ENCODE measurements around the gene C6orf136.

Gene C6orf136

DNA sequence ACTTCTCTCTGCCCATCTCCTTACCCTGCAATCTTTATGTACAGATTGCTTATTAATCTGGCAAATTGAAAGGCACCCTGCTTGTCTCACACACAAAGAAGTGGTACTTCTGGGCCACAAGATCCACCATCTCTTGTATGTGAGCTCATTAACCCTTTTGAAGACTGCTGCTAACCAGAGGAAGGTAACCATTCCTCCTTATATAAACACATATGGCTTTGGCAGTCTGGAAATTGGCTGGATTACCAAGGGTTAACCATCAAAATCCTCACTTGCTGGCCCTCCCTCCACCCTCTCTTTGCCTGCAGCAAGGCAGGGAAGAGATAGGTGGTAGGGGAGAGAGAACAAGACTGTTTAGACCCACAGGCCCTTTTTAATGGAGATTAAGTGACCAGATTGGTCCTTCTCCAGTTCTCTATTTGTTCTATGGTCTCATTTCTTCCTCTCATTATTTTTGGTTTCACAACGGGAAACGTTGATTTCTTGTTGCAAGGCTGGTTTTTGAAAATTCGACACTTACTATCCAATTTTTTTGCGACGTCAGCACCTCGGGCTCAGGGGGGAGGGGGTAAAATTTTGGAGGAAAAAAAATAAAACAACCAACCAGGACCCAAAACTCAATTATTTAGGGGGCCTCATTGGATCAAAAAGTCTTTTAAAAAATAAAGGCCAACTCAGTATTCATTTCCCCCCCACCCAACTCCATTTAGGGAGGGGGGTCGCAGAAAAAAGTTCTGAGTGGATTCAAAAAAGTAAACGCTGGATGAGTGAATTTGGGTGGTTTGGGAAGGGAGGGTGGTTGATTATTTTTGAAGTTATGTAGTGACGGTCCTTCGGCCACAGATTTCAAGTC is 30.7 kb upstream of the C6orf136 start:
- TF ChIP-seq, protein P1, sequence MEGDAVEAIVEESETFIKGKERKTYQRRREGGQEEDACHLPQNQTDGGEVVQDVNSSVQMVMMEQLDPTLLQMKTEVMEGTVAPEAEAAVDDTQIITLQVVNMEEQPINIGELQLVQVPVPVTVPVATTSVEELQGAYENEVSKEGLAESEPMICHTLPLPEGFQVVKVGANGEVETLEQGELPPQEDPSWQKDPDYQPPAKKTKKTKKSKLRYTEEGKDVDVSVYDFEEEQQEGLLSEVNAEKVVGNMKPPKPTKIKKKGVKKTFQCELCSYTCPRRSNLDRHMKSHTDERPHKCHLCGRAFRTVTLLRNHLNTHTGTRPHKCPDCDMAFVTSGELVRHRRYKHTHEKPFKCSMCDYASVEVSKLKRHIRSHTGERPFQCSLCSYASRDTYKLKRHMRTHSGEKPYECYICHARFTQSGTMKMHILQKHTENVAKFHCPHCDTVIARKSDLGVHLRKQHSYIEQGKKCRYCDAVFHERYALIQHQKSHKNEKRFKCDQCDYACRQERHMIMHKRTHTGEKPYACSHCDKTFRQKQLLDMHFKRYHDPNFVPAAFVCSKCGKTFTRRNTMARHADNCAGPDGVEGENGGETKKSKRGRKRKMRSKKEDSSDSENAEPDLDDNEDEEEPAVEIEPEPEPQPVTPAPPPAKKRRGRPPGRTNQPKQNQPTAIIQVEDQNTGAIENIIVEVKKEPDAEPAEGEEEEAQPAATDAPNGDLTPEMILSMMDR (IDR thresholded peaks at IDR 0.05) = no peak
- Histone ChIP-seq H3K4me1 (peaks cover 22% of the 10 kb centered on the region), H3K4me2 (ENCODE audit: low read length) (peak overlapping the region; percentile 99)

DNA sequence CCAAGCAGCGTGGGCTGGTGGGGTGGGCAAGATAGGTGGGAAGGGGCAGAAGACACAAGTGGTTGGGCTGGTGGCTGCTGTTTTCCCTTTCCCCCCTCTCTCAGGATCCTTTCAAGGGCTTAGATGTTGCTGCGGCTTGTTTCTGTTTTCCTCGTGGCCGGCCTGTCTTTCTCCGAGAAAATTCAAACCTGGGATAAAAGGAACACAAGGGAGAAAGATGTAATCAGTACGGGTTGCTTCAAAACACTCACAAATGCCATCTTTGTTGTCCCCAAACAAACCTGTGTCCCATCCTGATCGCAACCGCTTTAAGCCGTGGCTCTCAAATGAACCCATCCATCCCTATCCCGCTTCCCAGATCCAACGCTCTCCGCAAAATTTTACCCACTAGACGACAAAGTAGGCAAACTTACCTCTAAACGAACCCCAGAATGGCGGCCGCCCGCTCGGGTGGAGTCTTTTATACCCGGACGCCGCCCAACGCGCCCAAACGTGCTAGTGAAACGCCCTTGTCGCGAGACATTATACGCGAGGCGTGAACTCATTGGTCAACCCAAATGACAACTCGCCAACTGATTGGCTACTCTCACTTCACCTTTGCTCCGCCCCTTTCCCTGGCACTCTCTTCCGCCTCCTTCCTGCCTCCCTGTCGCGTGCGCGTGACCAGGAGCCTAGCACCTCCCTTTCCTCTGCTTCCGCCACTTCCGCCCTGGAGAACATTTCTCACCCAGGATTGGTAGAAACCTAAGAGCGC is 29.9 kb upstream of the C6orf136 start, which contains the start of gene PPP1R10:
Gene PPP1R10 (minus strand): TSS at position 433 of the 754 bp plus-strand sequence. CDS start 7,299 bp downstream, outside the sequence.
- no peaks in the 10 kb centered on the region for H3K9me3 ChIP-seq (ENCODE audit: control insufficient read depth, low read length)
- no peaks in the 10 kb centered on the region for H3K27me3 ChIP-seq (ENCODE audit: control insufficient read depth, insufficient read depth, low read length)
- TF ChIP-seq, protein P1 (IDR thresholded peaks at IDR 0.05) = no peak
- peaks cover 15% of the 10 kb centered on the region for H3K36me3 ChIP-seq (ENCODE audit: control insufficient read depth, insufficient read depth, low read length)
- H2AFZ ChIP-seq = peak within 1 kb of the TSS; percentile 81
- peaks cover 19% of the 10 kb centered on the region for H3K4me1 ChIP-seq
- H3K4me2 ChIP-seq (ENCODE audit: low read length) = peak within 1 kb of the TSS; percentile 99
- peak within 1 kb of the TSS; percentile 100 for H3K4me3 ChIP-seq (ENCODE audit: low read depth, low read length)
- peak within 1 kb of the TSS; percentile 98 for H3K27ac ChIP-seq
- peak within 1 kb of the TSS; percentile 98 for H3K9ac ChIP-seq
- peaks cover 33% of the 10 kb centered on the region for H3K79me2 ChIP-seq

More for the DNA sequence above, 30.7 kb upstream of the C6orf136 start:
- H3K9me3 ChIP-seq (ENCODE audit: control insufficient read depth, low read length) = no peaks in the 10 kb centered on the region
- no peak overlapping the region for H2AFZ ChIP-seq
- peak overlapping the region; percentile 100 for H3K4me3 ChIP-seq (ENCODE audit: low read depth, low read length)
- peak overlapping the region; percentile 98 for H3K9ac ChIP-seq
- H3K27me3 ChIP-seq (ENCODE audit: control insufficient read depth, insufficient read depth, low read length) = no peaks in the 10 kb centered on the region
- H3K36me3 ChIP-seq (ENCODE audit: control insufficient read depth, insufficient read depth, low read length) = peaks cover 15% of the 10 kb centered on the region
- peaks cover 33% of the 10 kb centered on the region for H3K79me2 ChIP-seq
- peak overlapping the region; percentile 98 for H3K27ac ChIP-seq

DNA sequence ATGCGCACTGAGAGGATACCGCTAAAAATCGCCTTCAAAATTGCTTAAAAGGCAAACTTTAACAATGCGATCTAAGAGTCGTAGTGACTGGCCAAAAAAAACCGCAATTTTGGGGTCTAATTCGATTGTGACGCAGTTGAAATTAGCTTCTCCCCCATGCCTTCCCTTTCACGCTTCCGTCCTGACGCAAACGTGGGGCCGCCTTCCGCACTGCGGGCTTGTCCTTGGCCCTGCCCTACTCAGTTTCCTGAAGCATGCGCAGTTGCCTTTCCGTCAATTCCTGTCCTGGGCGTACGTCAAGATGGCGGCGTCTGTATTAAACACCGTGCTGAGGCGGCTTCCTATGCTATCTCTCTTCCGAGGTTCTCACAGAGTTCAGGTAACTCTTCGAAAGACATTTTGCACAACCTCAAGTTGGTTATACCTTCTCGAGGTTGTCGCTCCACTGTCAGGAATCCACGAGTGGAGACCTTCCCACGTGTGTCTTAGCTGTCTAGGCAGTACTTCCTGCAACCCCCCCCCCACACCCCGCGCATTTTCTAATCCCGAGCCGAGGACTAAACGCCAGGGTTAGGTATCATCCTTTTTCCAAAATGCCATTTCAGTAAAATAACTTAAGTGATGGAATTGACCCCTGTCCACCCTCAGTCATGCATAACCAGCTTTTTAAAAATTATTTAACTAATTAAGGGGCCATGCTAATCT is 29.2 kb upstream of the C6orf136 start, which contains the start of gene MRPS18B:
Gene MRPS18B (plus strand): TSS at position 276 of the 705 bp plus-strand sequence. CDS start 26 bp downstream, at position 302.
- Histone ChIP-seq H3K4me2 (ENCODE audit: low read length) (peak within 1 kb of the TSS; percentile 99), H3K27ac (peak within 1 kb of the TSS; percentile 98), H3K36me3 (ENCODE audit: control insufficient read depth, insufficient read depth, low read length) (peaks cover 15% of the 10 kb centered on the region), H3K9ac (peak within 1 kb of the TSS; percentile 98), H3K4me3 (ENCODE audit: low read depth, low read length) (peak within 1 kb of the TSS; percentile 100), H3K9me3 (ENCODE audit: control insufficient read depth, low read length) (no peaks in the 10 kb centered on the region), H3K27me3 (ENCODE audit: control insufficient read depth, insufficient read depth, low read length) (no peaks in the 10 kb centered on the region), H3K79me2 (peaks cover 33% of the 10 kb centered on the region), H2AFZ (peak within 1 kb of the TSS; percentile 81), H3K4me1 (peaks cover 12% of the 10 kb centered on the region)
- TF ChIP-seq, protein P1 (IDR thresholded peaks at IDR 0.05) = no peak

DNA sequence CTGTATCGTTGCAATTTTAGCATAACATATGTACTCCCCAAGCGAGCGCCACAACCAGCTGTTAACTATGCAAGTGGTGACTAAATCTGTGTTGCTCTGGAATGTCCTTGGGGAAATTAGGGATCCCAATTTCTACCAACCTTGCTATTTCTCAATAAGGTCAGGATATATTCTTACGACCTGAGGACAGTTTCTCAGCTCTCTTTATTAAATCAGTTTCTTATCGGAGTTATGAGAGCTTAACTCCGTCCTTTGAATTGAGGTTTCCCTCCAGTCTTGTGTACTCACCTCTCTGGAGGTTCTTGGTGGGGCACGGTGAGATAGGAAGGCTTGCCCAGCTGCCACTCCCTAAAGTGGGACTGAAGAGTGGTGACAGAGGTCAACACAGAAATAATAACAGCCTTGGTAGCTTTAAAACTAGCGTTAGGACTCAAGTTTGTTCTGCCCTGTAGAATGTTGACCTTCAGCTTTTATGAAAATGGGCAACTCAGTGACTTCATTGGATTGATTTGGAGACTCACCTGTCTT is 28.6 kb upstream of the C6orf136 start:
- peak overlapping the region; percentile 100 for H3K4me3 ChIP-seq (ENCODE audit: low read depth, low read length)
- peak overlapping the region; percentile 98 for H3K27ac ChIP-seq
- H3K27me3 ChIP-seq (ENCODE audit: control insufficient read depth, insufficient read depth, low read length) = no peaks in the 10 kb centered on the region
- TF ChIP-seq, protein P1 (IDR thresholded peaks at IDR 0.05) = no peak
- H2AFZ ChIP-seq = peak overlapping the region; percentile 81
- H3K4me2 ChIP-seq (ENCODE audit: low read length) = peak overlapping the region; percentile 86
- H3K79me2 ChIP-seq = peaks cover 33% of the 10 kb centered on the region
- H3K9ac ChIP-seq = peak overlapping the region; percentile 22
- H3K4me1 ChIP-seq = peaks cover 8% of the 10 kb centered on the region
- H3K9me3 ChIP-seq (ENCODE audit: control insufficient read depth, low read length) = no peaks in the 10 kb centered on the region
- peaks cover 15% of the 10 kb centered on the region for H3K36me3 ChIP-seq (ENCODE audit: control insufficient read depth, insufficient read depth, low read length)
